ENCODE results near the gene CP.

- no peak for TF ChIP-seq CTCF (IDR thresholded peaks at IDR 0.05)
- peak; percentile 77 for TF ChIP-seq POLR2AphosphoS5 (IDR thresholded peaks at IDR 0.05; ENCODE audit: low read depth, low read length)
- TF ChIP-seq TCF7L2 (IDR thresholded peaks at IDR 0.05; ENCODE audit: low read depth, low read length): peak; percentile 88
- peak in 1 of 2 experiments; percentile 51; a peak in 1 of 4 replicates for TF ChIP-seq REST (IDR thresholded peaks at IDR 0.05; ENCODE audit: insufficient read depth in 1 of 2, low read depth in 2 of 2, low read length in 1 of 2)
- no peak for TF ChIP-seq SIN3A (IDR thresholded peaks at IDR 0.05; ENCODE audit: borderline replicate concordance, insufficient read depth, low read depth, low read length)
Observed at GRCh38 chr3:149247929-149248691, 26.5 kb upstream of the CP start.
